GM21619 (cell line): ENCODE results near the gene MRRF.

Experiments
- ATAC-seq: cut with Tn5 transposase; IDR thresholded peaks from one replicate; pipeline ENCODE4 v1.9.1; 2021; ENCODE audit not compliant: unreplicated experiment

MRRF gene

DNA sequence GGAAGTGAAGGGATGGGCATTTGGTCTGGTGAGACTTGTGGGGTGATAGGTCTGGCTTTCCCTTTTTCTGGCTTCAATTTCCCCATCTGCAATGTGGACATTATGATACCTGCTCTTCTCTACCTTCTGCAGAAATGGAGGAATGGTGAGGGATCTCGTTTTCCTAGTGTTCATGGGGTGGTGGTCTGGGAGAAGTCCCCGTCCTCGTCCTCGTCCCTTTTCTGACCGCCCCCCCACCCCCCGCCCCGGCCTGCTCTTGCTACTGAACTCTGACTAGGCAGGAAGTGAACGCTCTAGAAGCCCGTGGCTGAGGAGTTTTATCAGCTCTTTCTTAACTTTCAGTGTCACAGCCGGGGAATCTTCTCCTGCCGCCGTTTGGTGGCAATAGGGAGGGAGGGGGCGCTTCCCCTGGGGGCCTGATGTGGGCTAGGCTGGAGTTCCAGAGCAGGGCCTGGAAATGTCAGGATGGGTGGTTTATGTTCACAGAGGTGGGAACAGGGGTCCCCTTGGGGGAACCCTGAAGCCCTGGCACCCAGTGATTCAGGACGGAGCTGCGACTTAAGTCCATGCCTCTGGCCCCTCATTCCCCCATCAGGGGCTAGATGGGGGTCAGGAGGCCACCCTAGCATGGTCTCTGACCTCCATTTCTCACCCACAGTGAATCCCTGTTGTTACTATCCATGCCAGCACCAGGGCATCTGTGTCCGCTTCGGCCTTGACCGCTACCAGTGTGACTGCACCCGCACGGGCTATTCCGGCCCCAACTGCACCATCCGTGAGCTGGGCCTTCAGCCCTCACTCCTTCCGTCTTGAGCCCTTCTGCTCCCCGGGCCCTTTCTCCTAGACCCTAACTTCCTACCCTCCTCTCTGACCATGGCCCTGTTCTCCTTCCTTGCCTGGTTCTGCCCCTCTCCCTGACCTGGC is 112.8 kb downstream of the MRRF start:
- no peak for ATAC-seq

DNA sequence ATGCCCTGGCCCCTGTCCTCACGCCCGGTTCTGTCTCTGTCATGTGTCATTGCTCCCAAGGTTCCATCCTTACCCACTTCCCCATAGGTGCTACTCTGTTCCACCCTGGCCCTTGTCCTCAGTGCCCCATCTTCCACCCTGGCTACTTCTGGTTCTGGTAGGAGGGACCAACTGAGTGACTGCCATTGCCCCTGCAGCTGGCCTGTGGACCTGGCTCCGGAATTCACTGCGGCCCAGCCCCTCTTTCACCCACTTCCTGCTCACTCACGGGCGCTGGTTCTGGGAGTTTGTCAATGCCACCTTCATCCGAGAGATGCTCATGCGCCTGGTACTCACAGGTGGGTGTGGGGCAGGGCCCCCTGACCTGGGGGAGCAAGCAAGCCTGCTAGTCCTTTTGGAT is 113.6 kb downstream of the MRRF start:
- ATAC-seq = no peak

- no peak for ATAC-seq
Observed at GRCh38 chr9:122379340-122379739, 114.7 kb downstream of the MRRF start.

- ATAC-seq = no peak
Observed at GRCh38 chr9:122380293-122380692, 115.6 kb downstream of the MRRF start.
